A549 treated with CORT108297 at 1 μM for 4 hours (cell line): ENCODE data around the gene POLR2I. TPM values are rescaled to one million over a fixed set of nuclear protein-coding genes. Genes with fewer than 3 reads are reported as not detected.

Experiments used
- total RNA-seq: library from RNA; stranded (reverse); fragments of 200-300 nt; extraction: Qiagen RNA extraction; gene quantifications from 5 replicates; pipeline ENCODE4 v1.2.3, GENCODE V29; 2022

POLR2I gene
- 244 to 270 TPM (median 252 TPM) in 5 replicates for total RNA-seq

GRCh38 chr19:36114721-36115452 is at the start of gene POLR2I:
Gene POLR2I (minus strand): TSS chr19:36114875. CDS start chr19:36114856, 19 bp downstream.

GRCh38 chr19:36152352-36153091 is 37.8 kb upstream of the POLR2I start, which contains the start of gene COX7A1:
Gene COX7A1 (minus strand): TSS chr19:36152447. CDS start chr19:36152407, 40 bp downstream.

GRCh38 chr19:36139473-36140303 is 25.0 kb upstream of the POLR2I start, which contains the start of gene CAPNS1:
Gene CAPNS1 (plus strand): TSS chr19:36140066. CDS start chr19:36141012, 946 bp downstream.

GRCh38 chr19:36115453-36116343 is 1.0 kb upstream of the POLR2I start, which contains the start of gene TBCB:
Gene TBCB (plus strand): TSS chr19:36115468. CDS start chr19:36115561, 93 bp downstream.

GRCh38 chr19:36110487-36111199 is 4.0 kb downstream of the POLR2I start, which contains the start of gene OVOL3:
Gene OVOL3 (plus strand): TSS chr19:36111143. CDS start chr19:36111203, 60 bp downstream.

Other genes with a start within 250 kb of the POLR2I start
- 62.9 to 100 TPM (median 98.2 TPM) in 5 replicates for gene APLP1, start 246.3 kb downstream of the POLR2I start, total RNA-seq
- 6.6 to 10.3 TPM (median 7.4 TPM) in 5 replicates for gene NFKBID, start 214.3 kb downstream of the POLR2I start, total RNA-seq
- gene HCST, start 212.3 kb downstream of the POLR2I start, total RNA-seq, result 0.28 to 0.76 TPM (median 0.62 TPM) in 4 of 5 replicates, not detected in the other
- gene TYROBP, start 206.6 kb downstream of the POLR2I start, total RNA-seq, result not detected in 5 replicates
- 15.6 to 25.9 TPM (median 22.3 TPM) in 5 replicates for gene LRFN3, start 178.5 kb downstream of the POLR2I start, total RNA-seq
- 28.9 to 53.3 TPM (median 48.7 TPM) in 5 replicates for gene SDHAF1, start 119.7 kb downstream of the POLR2I start, total RNA-seq
- gene SYNE4, start 106.1 kb downstream of the POLR2I start, total RNA-seq, result 0.10 to 0.50 TPM (median 0.33 TPM) in 5 replicates
- 24.0 to 27.0 TPM (median 26.6 TPM) in 5 replicates for gene ALKBH6, start 100.7 kb downstream of the POLR2I start, total RNA-seq
- gene CLIP3, start 82.0 kb downstream of the POLR2I start, total RNA-seq, result 0.68 to 1.1 TPM (median 0.92 TPM) in 5 replicates
- 5.2 to 8.2 TPM (median 7.8 TPM) in 5 replicates for gene THAP8, start 60.6 kb downstream of the POLR2I start, total RNA-seq
- gene WDR62, start 60.0 kb downstream of the POLR2I start, total RNA-seq, result 19.8 to 31.7 TPM (median 27.4 TPM) in 5 replicates
- 0.15 to 0.74 TPM (median 0.38 TPM) in 4 of 5 replicates, not detected in the other for gene OVOL3, start 3.7 kb downstream of the POLR2I start, total RNA-seq
- gene TBCB, start 593 bp upstream of the POLR2I start, total RNA-seq, result 409 to 569 TPM (median 558 TPM) in 5 replicates
- gene CAPNS1, start 25.2 kb upstream of the POLR2I start, total RNA-seq, result 1,500 to 2,226 TPM (median 2,198 TPM) in 5 replicates
- not detected in 5 replicates for gene COX7A1, start 37.6 kb upstream of the POLR2I start, total RNA-seq
- 3.6 to 4.5 TPM (median 3.9 TPM) in 5 replicates for gene ZNF565, start 99.8 kb upstream of the POLR2I start, total RNA-seq
- gene ZNF146, start 100.2 kb upstream of the POLR2I start, total RNA-seq, result 109 to 187 TPM (median 114 TPM) in 5 replicates